Skeletal muscle satellite cell (primary cell): ENCODE data around the gene PDK1.
"Not testable (repeated sequence)": the region's sequence is repeated elsewhere in the genome, so short reads cannot be mapped to it uniquely, and the experiment has no call there.

Experiments
- H3K27me3 ChIP-seq: 2 replicates; pipeline ENCODE4 v1.7.0; 2013; ENCODE audit warnings: low read length; ENCODE audit not compliant: control insufficient read depth, insufficient read depth
- H3K36me3 ChIP-seq: 2 replicates; pipeline ENCODE4 v1.7.0; 2013; ENCODE audit warnings: mild to moderate bottlenecking, control low read depth, low read length; ENCODE audit not compliant: insufficient read depth
- H3K4me1 ChIP-seq: 2 replicates; pipeline ENCODE4 v1.7.0; 2013; ENCODE audit warnings: low read length; ENCODE audit not compliant: control insufficient read depth, insufficient read depth
- H3K4me2 ChIP-seq: 2 replicates; pipeline ENCODE4 v1.7.0; 2013; ENCODE audit warnings: mild to moderate bottlenecking, low read length
- H3K4me3 ChIP-seq: 2 replicates; pipeline ENCODE4 v1.7.0; 2013; ENCODE audit warnings: low read length
- H3K9ac ChIP-seq: 2 replicates; pipeline ENCODE4 v1.7.0; 2013; ENCODE audit warnings: mild to moderate bottlenecking, low read depth, low read length, moderate library complexity
- H3K9me3 ChIP-seq: replicated peaks from 2 replicates; pipeline ENCODE4 v1.7.0; 2013; ENCODE audit warnings: mild to moderate bottlenecking, control low read depth, low read length

PDK1 gene

DNA sequence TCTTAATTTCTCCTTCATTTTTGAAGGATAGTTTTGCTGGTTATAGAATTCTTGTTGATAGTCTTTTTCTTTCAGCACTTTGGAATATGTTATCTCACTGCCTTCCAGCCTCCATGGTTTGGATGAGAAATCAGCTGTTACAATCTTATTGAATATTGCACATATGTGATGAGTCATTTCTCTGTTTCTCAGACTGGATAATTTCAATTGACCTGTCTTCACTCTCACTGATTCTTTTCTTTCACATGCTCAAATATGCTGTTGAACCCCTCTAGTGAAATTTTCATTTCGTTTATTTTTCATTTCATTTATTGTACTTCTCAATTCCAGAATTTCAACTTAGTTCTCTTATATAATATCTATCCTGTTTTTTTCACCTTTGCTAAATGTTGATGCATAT, 22.2 kb downstream of the PDK1 start:
- Histone ChIP-seq H3K4me1 (no peaks in the 10 kb centered on the region), H3K4me2 (no peak overlapping the region), H3K9ac (no peak overlapping the region), H3K4me3 (no peak overlapping the region), H3K27me3 (no peaks in the 10 kb centered on the region), H3K9me3 (peaks cover 5% of the 10 kb centered on the region), H3K36me3 (peaks cover 17% of the 10 kb centered on the region)

DNA sequence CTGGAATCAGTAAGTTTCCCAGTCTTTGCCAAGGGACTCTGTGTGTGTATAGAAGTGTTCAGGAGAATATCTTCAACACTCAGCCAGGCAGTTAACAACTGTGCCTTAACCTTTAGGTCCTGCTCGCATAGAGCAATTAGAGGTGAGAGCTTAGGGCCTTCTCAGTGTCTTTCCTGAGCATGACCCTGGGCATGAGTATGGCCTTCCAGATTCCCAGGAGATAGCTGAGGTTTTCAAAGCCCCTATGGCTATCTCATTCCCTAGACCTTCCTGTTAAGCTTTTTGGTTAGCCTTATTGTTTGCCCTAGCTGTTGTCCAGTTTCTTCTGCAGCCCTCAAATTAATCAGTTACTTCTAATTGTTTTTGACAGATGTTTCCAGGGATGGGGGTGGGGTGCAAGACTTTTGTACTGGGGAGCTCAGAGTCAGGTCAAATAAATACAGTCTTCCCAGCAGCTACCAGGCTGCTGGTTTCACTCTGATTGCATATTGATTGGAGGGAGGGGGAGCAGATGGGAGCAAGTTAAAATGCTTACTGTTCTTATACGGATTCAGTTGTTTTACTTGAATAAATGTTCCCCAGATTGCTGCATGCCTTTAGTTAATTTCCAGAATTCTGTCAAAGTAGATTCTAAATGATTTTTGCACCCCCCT, 23.1 kb downstream of the PDK1 start:
- H3K27me3 ChIP-seq = no peaks in the 10 kb centered on the region
- H3K4me2 ChIP-seq = no peak overlapping the region
- no peak overlapping the region for H3K9ac ChIP-seq
- peaks cover 15% of the 10 kb centered on the region for H3K36me3 ChIP-seq
- H3K9me3 ChIP-seq = peaks cover 5% of the 10 kb centered on the region
- no peaks in the 10 kb centered on the region for H3K4me1 ChIP-seq
- no peak overlapping the region for H3K4me3 ChIP-seq

DNA sequence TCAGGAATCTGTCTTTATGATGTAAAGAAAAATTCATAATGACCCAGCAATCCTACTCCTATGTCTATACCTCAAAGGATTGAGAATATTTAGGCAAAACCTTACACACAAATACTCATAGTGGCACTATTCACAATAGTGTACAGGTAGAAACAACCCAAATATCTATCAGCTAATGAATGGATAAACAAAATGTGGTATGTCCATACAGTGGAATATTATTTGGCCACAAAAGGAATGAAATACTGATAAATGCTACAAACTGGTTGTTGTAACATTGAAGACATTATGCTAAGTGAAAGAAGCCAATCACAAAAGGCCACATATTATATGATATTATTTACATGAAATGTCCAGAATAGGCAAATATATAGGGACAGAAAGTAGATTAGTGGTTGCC, 24.7 kb downstream of the PDK1 start:
- H3K36me3 ChIP-seq = peaks cover 4% of the 10 kb centered on the region
- no peak overlapping the region for H3K4me2 ChIP-seq
- H3K9ac ChIP-seq = no peak overlapping the region
- H3K4me1 ChIP-seq = no peaks in the 10 kb centered on the region
- no peaks in the 10 kb centered on the region for H3K27me3 ChIP-seq
- H3K9me3 ChIP-seq = peaks cover 2% of the 10 kb centered on the region
- H3K4me3 ChIP-seq = no peak overlapping the region

DNA sequence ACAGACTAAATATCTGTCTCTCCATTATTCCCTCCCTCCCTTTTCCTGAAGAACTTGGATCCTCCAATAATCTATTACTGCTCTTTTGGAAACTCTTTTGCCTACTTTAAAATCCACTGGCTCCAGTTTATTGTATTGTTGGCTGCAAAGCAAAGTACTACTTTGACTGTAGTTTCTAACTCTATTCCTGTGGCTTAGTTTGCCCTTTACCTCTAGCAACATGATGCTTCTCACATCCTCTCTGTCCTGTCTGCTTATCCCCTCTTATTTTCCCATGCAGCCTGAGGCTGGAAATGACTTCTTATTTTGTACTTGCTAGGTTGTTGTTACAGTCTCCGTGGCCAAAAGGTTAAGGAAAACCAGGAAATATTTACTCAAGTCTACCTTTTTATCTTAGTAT, 26.8 kb downstream of the PDK1 start:
- Histone ChIP-seq H3K9ac (no peak overlapping the region), H3K4me1 (no peaks in the 10 kb centered on the region), H3K27me3 (no peaks in the 10 kb centered on the region), H3K36me3 (peaks cover 18% of the 10 kb centered on the region), H3K9me3 (peaks cover 2% of the 10 kb centered on the region), H3K4me2 (no peak overlapping the region), H3K4me3 (no peak overlapping the region)

DNA sequence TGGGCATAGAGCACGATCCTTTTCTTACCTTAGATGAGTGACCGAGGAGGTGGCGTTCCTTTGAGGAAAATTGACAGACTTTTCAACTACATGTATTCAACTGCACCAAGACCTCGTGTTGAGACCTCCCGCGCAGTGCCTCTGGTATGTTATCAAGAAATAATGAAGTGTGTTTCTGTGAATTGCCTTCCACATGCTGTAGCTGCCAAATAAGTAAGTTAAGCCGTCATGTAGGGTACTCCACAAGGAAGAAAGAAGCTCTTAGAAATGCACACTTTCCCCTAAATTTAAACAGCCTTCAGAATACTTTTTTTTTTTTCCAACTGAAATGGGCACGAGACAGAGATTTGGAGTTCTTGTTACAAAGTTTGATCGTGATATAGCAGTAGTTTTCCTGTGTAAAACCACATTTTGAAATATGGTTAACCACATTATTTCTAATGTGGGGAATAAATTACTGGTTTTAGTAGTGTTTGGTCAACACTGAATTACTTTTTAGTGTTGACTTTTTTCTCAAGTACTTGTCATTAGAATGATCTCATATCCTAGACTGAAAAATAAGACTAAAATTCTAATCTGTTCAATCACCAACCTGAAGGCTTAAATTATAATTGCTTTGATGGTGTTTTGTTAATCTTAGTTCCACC, 30.5 kb downstream of the PDK1 start:
- peaks cover 33% of the 10 kb centered on the region for H3K36me3 ChIP-seq
- no peak overlapping the region for H3K4me2 ChIP-seq
- no peaks in the 10 kb centered on the region for H3K4me1 ChIP-seq

DNA sequence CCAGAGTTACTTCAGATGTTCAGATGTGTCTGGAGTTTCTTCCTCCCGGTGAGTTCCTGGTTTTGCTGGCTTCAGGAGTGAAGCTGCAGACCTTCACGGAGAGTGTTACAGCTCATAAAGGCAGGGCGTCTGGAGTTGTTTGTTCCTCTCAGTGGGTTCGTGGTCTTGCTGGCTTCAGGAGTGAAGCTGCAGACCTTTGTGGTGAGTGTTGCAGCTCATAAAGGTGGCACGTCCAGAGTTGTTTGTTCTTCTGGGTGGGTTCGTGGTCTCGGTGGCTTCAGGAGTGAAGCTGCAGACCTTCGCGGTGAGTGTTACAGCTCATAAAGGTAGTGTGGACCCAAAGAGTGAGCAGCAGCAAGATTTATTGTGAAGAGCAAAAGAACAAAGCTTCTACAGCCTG, 31.3 kb downstream of the PDK1 start:
- not testable (repeated sequence) for H3K4me3 ChIP-seq, H3K4me2 ChIP-seq, H3K9ac ChIP-seq, H3K27me3 ChIP-seq, H3K4me1 ChIP-seq, H3K9me3 ChIP-seq
- H3K36me3 ChIP-seq = peaks cover 30% of the 10 kb centered on the region

More for the DNA sequence above, 30.5 kb downstream of the PDK1 start:
- no peaks in the 10 kb centered on the region for H3K9me3 ChIP-seq
- no peak overlapping the region for H3K9ac ChIP-seq
- H3K4me3 ChIP-seq = no peak overlapping the region
- H3K27me3 ChIP-seq = no peaks in the 10 kb centered on the region

DNA sequence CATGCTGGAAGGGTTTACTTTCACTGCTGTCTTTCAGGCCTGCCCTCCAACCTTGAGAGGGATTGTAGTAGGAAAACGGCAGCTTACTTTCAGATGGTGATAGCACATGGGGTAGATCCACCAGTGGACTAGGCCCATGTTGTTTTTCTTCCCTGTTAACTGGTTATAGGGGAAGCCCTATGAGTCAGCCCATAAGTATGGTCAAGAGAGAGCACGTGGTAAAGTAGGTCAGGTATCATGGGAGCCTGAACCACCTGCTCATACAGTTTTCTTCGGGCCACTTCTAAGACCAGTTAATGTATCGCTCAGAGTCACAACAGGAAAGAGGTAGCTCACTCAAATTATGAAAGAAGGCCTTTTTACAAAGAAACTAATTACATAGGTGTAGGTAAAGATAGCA, 33.0 kb downstream of the PDK1 start:
- Histone ChIP-seq H3K4me2 (no peak overlapping the region), H3K4me3 (no peak overlapping the region), H3K9ac (no peak overlapping the region), H3K27me3 (no peaks in the 10 kb centered on the region), H3K36me3 (peaks cover 29% of the 10 kb centered on the region), H3K9me3 (no peaks in the 10 kb centered on the region), H3K4me1 (no peaks in the 10 kb centered on the region)

DNA sequence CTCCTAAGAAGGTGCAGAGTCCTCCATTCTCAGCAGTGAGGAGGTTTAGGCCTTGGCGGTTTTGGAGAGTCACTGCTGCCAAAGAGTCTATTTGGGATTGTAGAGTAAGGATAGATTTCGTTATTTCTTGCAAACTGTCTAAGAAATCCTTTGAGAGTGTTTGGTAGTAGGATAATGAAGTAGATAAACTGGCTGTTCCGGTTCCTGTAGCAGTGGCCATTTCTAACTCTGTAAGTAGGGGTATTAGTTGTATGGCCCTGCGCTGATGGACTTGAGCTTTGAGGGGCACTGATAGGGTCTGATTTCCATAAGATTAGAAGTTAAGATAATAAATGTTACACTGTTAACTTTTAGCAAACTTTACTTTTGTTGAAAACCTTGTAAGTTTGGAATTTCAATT, 35.5 kb downstream of the PDK1 start:
- not testable (repeated sequence) for H3K27me3 ChIP-seq, H3K4me3 ChIP-seq, H3K4me2 ChIP-seq, H3K4me1 ChIP-seq, H3K9ac ChIP-seq, H3K9me3 ChIP-seq
- H3K36me3 ChIP-seq = peaks cover 33% of the 10 kb centered on the region

DNA sequence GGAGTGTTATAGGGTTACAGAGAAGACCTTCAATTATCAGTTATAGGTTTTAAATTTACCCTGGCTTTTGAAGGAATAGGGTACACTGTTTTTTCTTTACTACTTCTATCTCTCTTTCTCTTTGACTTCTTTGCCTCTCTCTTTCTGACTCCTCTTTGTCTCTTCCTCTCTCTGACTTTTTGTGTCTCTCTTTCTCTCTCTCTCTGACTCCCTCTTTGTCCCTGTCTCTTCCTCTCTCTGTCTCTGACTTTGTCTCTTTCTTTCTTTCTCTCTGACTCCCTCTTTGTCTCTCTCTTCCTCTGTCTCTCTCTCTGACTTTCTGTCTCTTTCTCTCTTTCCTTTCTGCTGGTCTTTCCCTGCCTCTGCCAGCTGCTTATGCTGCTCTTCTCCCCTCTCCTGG, 36.3 kb downstream of the PDK1 start:
- H3K4me1 ChIP-seq, H3K9me3 ChIP-seq, H3K4me2 ChIP-seq, H3K4me3 ChIP-seq, H3K27me3 ChIP-seq, H3K9ac ChIP-seq: not testable (repeated sequence)
- peaks cover 29% of the 10 kb centered on the region for H3K36me3 ChIP-seq

DNA sequence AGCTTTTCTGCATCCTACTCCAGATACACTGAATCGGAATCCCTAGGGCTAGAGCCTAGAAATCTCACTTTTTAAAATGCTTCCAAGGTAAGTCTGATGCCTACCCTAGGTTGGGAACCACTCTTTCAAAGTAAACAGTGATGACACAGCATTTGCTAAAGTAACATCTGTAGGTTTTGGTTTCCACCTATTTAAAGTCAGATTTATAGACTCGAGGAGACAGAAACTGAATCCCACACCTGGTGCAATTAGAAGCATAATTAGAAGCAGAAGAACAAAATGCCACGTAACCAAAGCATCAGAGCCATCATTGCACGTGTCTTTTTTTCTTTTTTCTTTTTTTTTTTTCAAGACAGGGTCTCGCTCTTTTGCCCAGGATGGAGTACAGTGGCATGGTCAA, 40.9 kb downstream of the PDK1 start:
- Histone ChIP-seq H3K36me3 (peaks cover 11% of the 10 kb centered on the region), H3K4me3 (no peak overlapping the region), H3K4me2 (no peak overlapping the region), H3K27me3 (no peaks in the 10 kb centered on the region), H3K9me3 (no peaks in the 10 kb centered on the region), H3K4me1 (peaks cover 4% of the 10 kb centered on the region), H3K9ac (no peak overlapping the region)

DNA sequence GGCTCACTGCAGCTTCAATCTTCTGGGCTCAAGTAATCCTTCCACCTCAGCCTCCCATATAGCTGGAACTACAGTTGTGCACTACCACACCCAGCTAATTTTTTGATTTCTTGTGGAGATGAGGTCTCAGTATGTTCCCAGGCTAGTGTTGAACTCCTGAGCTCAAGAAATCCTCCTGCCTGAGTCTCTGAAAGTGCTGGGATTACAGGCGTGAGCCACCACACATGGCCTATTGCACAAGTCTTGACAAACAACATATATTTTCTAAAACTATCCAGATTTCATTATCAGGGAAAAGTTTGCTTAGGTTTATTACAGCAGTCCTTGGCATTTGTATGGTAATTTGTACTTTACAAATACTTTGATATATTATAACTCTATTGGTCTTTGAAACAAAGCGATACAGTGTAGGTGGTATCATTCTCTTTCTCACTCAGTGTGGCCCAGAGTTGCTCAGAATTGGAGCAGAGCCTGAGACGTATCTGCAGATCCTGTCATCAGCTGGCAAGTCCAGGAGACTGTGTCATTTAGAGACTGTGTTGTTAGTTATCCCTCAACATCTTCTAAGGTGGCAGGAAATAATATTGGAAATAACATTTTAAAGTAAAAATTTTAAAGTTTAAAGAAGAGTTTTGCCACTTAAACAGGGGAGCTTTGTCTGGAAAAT, 41.4 kb downstream of the PDK1 start:
- Histone ChIP-seq H3K4me2 (no peak overlapping the region), H3K9me3 (no peaks in the 10 kb centered on the region), H3K9ac (no peak overlapping the region), H3K4me3 (no peak overlapping the region), H3K36me3 (peaks cover 11% of the 10 kb centered on the region), H3K27me3 (no peaks in the 10 kb centered on the region), H3K4me1 (peaks cover 4% of the 10 kb centered on the region)

DNA sequence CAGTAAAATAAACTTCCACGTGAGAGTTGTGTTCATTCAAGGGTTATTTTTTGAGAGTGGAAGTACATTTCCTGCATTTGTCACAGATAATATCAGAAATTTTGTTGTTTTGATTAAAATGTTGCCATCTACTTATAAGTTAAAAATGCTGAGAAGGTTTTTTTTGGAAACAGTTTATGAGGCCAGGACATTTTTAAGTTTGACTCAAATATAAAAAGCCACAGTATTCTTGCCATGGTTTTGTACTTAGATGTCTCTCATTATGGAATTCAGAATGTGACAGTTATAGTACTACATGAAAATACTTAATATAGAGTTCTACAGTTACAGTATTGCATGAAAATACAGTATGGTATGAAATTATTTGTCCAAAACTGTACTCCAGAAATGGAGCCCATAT, 44.1 kb downstream of the PDK1 start:
- H3K4me3 ChIP-seq = no peak overlapping the region
- peaks cover 11% of the 10 kb centered on the region for H3K36me3 ChIP-seq

More for the DNA sequence above, 44.1 kb downstream of the PDK1 start:
- Histone ChIP-seq H3K4me1 (peaks cover 4% of the 10 kb centered on the region), H3K9ac (no peak overlapping the region), H3K9me3 (no peaks in the 10 kb centered on the region), H3K27me3 (no peaks in the 10 kb centered on the region), H3K4me2 (no peak overlapping the region)
